Stimulated activated CD4-positive, alpha-beta T cell treated with anti-CD3 and anti-CD28 coated beads, Interleukin-4, amount 100 ng/mL, for 24 hours (primary cell): ENCODE results near the gene THRB.
"Not testable (repeated sequence)": the region's sequence is repeated elsewhere in the genome, so short reads cannot be mapped to it uniquely, and the experiment has no call there.

Source experiments
- DNase-seq: peaks from one replicate; pipeline ENCODE4 v3.0.0-alpha.2; 2020

THRB gene

GRCh38 chr3:24133942-24134341, 360.7 kb downstream of the THRB start:
- DNase-seq = no peak

DNA sequence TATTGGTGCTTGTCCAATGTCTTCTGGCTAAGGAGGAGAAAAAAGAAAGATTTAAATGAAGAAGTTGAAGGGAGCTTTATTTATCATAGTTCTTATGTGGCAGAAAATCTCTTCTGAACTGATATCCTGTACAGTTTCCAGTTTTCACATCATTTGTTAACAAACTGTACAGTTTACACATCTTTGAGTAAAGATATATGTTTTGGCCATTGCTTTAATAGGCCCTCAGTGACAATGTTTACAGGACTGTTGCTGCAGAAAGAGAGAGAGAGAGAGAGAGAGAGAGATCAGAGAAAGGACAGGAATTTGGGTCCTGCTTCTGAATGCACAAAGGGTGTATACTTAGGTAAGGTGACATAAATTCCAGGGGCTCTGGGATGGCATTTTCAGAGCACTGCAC, 361.2 kb downstream of the THRB start:
- no peak for DNase-seq

- DNase-seq = no peak
Measured at GRCh38 chr3:24129549-24129948, 365.1 kb downstream of the THRB start.

DNA sequence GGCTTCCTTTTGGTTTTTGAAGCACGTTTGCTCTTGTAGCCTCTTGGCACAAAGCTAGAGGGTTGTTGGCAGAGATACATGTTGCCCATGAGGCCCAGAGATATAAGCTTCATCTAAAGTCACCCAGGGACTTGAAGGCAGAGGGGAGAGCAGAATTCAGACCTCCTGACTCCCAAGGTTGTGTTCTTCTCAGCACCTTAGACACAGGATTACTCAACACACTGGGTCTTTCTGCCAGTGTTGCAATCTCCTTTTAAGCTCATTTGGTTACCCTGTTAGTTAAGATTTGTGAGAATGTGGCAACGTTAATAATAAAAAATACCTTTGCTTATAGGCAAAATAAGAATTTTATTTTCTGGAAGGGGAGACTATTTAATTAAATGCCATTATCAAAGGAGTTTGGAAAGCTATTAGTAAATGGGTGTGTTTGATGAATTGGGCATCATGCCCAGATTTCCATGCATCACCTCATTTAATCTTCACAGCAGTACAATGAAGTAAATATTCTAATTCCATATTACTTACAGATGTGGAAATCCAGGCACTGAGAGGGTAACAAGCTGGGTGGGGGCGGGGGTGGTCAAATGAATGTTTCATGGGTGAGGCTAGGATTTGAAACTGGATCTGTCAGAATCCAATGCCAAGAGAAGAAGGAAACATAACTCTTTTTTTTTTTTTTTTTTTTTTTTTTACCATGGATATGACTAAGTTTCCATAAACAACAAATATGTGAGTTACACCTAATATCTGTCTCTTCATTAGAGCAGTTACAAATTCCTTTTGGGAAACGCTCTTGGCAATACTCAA, 366.2 kb downstream of the THRB start:
- DNase-seq = no peak

DNA sequence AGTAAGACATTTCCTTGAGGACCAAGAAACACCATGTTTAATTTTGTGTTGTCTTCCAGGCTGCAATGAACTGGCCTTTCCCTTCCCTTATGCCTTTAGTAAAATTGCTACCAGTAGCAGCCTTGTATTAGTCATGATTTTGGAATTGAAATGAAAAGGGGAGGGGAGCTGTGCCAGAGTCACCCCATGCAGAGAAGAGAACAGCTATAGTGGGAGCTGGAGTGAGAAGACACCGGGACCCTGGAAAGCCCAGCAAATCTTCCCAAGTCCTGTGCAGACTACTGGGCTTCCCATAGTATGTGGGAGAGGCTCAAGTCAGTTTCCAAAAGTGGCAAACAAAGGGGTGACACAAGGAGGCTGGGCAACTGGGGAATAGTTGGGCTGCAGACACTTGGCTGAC, 371.1 kb downstream of the THRB start:
- no peak for DNase-seq

GRCh38 chr3:24120434-24120833, 374.2 kb downstream of the THRB start:
- DNase-seq = no peak

DNA sequence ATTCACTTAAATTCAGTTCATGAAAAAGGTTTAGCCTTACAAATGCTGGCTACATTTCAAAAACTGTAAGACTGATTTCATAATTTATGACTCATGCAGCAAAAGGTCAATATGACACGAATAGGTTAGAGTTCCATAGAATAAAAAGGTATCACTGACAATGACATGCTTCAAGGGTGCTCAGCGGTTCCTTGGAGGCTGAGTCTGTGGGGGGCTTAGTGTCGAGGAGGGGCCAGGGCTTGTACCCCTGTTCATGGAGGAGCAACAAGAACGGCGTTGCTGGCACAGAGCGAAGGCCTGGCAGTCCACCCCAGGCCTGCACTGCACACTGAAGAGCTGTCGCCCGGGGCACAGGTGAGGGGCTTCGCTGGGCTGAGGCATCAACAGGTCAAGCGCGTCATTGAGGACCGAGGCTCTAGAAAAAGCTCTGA, 375.3 kb downstream of the THRB start:
- no peak for DNase-seq

- no peak for DNase-seq
Measured at GRCh38 chr3:24117508-24117907, 377.1 kb downstream of the THRB start.

DNA sequence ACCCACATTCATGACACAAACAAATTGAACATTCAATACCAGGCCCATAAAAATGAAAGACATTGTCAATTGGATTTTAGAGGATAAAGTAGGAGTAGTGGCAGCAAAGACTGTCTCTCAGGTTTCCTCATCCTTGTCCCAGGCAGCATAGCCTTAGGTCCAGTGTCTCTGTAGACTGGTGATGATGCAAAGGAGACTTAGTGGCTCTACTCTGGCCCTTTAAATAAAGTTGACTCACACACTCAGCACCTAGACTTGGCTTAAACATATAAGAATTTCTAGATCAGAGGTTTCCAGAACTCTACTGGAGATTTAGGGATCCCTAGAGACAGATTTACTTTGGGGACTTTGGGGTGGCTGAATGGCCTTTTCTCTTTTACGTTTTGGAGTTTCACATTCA, 382.9 kb downstream of the THRB start:
- no peak for DNase-seq

DNA sequence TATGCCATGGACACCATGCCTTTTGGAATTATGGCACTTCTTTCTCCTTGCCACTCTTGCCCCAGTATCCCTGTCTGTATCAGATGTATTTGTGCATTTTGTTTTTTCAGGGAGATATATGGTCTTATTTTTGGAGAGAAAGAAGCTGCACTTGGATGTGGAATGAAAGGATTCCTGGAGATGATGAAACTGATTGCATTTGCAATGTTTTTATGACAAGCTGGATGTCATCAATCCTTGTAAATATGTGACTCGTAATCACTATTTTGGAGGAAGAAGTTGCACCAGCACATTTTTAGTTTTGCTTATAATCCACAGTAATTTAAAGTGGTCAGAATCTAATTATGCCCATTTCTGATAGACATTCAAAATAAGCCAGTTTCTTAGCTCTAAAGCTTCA, 384.6 kb downstream of the THRB start:
- DNase-seq = no peak

GRCh38 chr3:24101676-24102168, 392.9 kb downstream of the THRB start:
- no peak for DNase-seq

DNA sequence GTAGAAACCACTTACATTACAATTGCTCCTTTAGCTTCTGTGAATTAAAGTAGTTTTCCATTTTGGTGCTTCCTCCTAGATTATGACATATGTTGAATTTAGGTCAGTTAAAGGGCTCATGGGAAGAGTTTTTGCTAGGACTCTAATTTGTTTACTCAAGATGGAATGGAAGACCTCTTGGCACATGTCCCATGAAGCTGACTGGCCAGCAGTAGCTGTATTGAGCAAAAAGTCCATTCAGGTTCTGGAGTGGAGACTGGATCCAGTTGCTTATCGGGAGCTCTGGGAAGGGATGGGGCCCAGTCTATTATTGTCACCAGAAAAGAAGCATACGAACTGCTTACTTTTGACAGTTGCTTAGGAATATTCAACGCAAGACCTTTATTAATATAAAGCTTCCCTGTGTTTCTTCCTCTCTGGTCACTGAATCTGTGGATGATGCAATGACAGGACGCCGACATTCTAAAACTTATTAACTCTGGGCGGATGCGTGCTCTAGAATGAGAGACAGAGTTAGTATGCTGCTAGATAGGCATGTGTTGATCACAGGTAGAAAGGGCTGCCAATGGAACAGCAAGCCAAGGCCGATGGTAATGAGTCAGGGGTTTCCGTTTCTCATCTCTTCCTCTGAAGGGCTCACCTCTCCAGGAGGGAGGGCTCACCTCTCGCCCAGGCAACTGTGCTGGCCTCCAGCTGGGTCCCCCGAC, 393.8 kb downstream of the THRB start:
- no peak for DNase-seq

DNA sequence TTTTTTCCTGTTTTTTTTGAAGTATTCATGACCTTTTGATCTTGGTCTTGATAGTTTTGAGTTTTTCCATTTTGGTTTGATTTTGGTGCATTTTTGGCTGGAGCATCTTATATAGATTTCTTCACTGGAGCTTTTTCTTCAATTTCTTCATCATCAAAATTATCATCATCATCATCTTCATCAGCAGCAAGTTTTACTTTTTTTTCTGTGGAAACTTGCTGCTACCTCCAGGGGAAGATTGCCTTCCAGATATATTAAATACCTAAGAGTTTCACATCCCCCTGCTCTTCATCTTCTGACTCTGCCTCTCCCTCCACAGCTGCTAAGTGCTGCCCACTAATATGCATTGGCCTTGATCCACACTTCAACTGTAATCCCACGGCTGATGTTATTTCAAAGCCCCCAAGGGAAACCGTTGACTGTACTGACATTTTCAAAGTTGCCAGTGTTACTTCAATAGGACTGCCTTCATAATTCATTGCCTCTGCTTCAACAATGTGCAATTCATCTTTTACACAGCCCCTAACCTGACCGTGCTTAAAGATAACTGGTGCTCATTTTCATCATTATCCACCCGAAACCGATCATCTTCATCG, 397.9 kb downstream of the THRB start:
- no peak for DNase-seq

DNA sequence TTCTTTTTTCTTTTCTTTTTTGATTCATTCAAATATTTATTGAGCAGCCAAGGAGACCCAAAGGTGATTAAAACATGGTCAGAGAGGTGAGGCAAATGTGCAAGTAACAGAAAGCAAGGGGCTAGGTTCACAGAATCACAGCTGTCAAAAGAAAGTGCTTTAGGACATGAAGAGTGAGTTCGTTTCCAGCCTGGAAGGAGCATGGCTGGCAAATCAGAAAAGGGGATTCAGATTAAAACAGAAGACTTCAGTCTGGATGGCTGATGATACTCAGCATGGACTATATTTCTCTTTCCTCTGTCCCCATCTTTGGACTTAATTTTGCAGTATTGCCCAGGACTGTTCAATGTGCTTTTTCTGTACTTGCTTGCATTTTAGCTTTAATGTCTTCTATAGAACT, 398.4 kb downstream of the THRB start:
- DNase-seq = no peak

DNA sequence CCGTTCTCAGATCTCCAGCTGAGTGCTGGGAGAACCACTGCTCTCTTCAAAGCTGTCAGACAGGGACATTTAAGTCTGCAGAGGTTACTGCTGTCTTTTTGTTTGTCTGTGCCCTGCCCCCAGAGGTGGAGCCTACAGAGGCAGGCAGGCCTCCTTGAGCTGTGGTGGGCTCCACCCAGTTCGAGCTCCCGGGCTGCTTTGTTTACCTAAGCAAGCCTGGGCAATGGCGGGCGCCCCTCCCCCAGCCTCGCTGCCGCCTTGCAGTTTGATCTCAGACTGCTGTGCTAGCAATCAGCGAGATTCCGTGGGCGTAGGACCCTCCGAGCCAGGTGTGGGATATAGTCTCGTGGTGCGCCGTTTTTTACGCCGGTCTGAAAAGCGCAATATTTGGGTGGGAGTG, 399.8 kb downstream of the THRB start:
- DNase-seq = not testable (repeated sequence)

DNA sequence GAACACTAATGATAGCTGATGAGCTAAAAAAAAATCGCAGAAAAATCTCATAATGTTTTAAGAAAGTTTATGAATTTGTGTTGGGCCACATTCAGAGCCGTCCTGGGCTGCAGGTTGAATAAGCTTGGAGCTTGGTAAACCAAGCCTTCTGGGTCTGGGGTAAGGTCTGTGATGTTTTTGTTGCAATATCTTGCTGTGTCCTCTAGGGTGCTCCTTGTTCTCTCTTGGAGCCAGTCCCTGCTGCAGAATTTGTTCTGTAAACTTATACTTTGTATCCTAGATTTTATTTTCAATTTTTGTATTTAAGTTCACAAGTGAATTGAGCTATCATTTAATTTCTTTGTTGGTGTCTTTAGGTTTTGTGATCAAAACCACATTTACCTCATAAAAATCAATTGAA, 405.9 kb downstream of the THRB start:
- DNase-seq = no peak

DNA sequence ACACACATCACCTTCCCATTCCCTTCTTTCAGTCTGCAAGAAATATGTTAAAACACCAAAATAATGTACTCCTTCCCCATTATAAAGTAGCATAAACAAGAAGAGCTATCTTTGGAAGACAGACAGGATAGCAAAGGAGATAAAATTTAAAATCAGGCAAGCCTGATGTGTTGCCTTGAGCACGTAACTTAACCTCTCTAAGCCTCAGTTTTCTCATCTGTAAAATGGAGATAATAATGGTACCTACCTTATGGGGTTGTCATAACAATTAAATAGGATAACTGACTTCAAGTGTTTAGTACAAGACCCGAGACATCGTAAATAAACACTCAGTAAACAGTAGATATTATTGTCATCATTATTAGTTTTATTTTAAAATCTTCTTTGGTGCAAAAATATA, 407.2 kb downstream of the THRB start:
- no peak for DNase-seq

GRCh38 chr3:24086617-24087404, 407.8 kb downstream of the THRB start:
- DNase-seq = no peak

DNA sequence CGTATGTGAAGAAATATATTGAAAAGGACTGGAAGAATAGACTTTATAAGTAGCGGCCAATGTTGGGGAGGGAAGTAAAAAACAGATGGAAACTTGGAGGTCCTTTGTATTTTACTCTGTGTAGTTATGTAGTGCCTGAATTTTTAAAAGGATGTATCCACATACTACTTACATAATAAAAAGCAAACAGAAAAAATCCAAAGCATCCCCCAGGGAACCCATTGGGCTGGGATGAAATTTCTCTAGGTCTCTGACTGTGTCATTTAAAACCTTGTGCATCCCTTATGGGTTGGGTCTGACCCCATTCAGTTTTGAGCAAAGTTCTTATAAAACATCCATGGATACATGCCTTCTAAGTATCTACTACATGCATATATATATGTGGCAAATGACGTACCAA, 408.4 kb downstream of the THRB start:
- DNase-seq = no peak

DNA sequence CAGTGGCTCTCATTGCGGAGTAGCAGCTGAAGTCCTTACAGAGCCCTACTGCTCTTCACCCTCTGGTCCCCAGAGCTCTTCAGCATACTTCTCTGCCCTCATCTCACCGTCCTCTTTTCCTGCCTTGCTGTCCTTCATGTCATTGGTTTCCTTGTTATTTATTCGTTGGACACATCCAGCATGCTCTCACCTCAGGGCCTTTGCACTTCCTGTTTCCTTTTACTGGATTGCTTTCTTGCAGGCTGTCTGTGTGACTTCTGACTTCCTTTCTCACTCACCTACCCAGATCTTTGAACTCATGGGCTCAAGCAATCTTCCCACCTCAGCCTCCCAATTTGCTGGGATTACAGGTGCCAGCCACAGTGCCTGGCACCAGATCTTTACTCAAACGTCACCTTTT, 422.5 kb downstream of the THRB start:
- no peak for DNase-seq

DNA sequence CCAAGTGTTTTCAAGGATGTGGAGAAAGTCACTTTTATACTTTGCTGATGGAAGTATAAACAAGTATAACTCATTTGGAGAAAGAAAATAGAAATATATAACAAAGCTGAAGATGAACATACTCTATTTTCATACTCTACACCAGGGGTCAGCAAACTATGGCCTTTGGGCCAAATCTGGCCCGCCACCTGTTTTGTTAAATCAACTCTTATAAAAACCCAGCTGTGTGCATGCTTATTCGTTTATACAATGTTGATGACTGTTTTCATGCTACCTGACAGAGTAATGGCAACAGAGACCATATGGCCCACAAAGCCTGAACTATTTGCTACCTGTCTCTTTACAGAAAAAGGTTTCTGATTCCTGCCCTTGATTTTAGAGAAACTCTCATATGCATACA, 425.6 kb downstream of the THRB start:
- no peak for DNase-seq

DNA sequence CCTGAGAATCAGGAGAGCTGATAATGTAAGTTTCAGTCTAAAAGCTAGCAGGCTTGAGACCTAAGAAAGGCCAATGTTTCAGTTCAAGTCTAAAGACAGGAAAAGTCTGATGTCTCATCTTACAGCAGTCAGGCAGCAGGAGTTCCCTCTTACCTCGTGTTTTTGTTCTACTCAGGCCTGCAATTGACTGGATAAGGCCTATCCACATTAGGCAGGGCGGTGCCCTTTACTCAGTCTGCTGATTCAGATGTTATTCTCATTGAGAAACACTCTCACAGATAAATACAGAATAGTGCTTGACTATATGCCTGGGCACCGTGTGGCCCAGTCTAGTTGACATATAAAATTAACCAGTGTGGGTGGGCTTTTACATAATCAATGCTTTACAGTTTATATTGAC, 427.2 kb downstream of the THRB start:
- DNase-seq = no peak
